IMR-90 (cell line): ENCODE results near the gene DHFR. TPM values are rescaled to one million over a fixed set of nuclear protein-coding genes. Genes with fewer than 3 reads are reported as not detected.

ENCODE experiments used
- ATAC-seq: fragments of 200-7000 bp; cut with Tn5 transposase; 2 replicates; pipeline ENCODE4 v1.9.1; 2020; ENCODE audit warnings: low read depth, mild to moderate bottlenecking, moderate library complexity
- BruUV-seq: library from RNA; stranded (reverse); fragments of 400-500 nt; replicated peaks from 2 replicates; lab custom pipeline; 2021; lab: Mats Ljungman, UMichigan
- CTCF ChIA-PET: fragments of 300-600 bp; formaldehyde crosslinking; extraction: SDS; loops from one replicate; lab custom pipeline; 2021; ENCODE audit warnings: antibody characterized with exemption; lab: Yijun Ruan, JAX
- POLR2A ChIA-PET: fragments of 300-600 bp; sonication (Branson Sonifier 250); formaldehyde crosslinking; loops from one replicate; lab custom pipeline; 2022; ENCODE audit warnings: antibody characterized with exemption; ENCODE audit not compliant: unreplicated experiment; lab: Charles Lee
- DNase-seq: peaks from one replicate; pipeline ENCODE4 v3.0.0; 2013
- H2AFZ ChIP-seq: replicated peaks from 2 replicates; pipeline ENCODE3; 2013; ENCODE audit warnings: low read length, mild to moderate bottlenecking; ENCODE audit not compliant: poor library complexity
- H2AK5ac ChIP-seq: 2 replicates; pipeline ENCODE4 v1.6.1; 2013; ENCODE audit warnings: low read depth, low read length, inconsistent platforms
- H2AK9ac ChIP-seq: replicated peaks from 2 replicates; pipeline ENCODE3; 2013; ENCODE audit warnings: mild to moderate bottlenecking, low read depth, low read length, moderate library complexity; ENCODE audit not compliant: poor library complexity
- H2BK120ac ChIP-seq: 2 replicates; pipeline ENCODE4 v1.6.1; 2013; ENCODE audit warnings: low read depth, low read length, inconsistent platforms
- H2BK15ac ChIP-seq: 3 replicates; pipeline ENCODE4 v1.6.1; 2013; ENCODE audit warnings: low read depth, low read length, inconsistent platforms
- H2BK20ac ChIP-seq: 2 replicates; pipeline ENCODE4 v1.6.1; 2013; ENCODE audit warnings: low read depth, mild to moderate bottlenecking, inconsistent platforms, low read length, moderate library complexity
- H2BK5ac ChIP-seq: 2 replicates; pipeline ENCODE4 v1.6.1; 2013; ENCODE audit warnings: mild to moderate bottlenecking, low read depth, low read length, inconsistent platforms; ENCODE audit not compliant: poor library complexity, severe bottlenecking
- H3K14ac ChIP-seq: replicated peaks from 2 replicates; pipeline ENCODE4 v1.6.1; 2013; ENCODE audit warnings: low read depth, low read length, inconsistent platforms
- H3K18ac ChIP-seq: 2 replicates; pipeline ENCODE4 v1.6.1; 2013; ENCODE audit warnings: low read depth, low read length, control low read depth
- H3K23ac ChIP-seq: 2 replicates; pipeline ENCODE4 v1.6.1; 2013; ENCODE audit warnings: low read depth, low read length, inconsistent platforms
- H3K27ac ChIP-seq: 2 replicates; pipeline ENCODE4 v1.5.1; 2013; ENCODE audit warnings: mild to moderate bottlenecking, control low read depth, low read length; ENCODE audit not compliant: insufficient read depth
- H3K27me3 ChIP-seq: 2 replicates; pipeline ENCODE4 v1.6.1; 2013; ENCODE audit warnings: low read length; ENCODE audit not compliant: control insufficient read depth, insufficient read depth
- H3K36me3 ChIP-seq: 2 replicates; pipeline ENCODE4 v1.6.1; 2013; ENCODE audit warnings: low read length, mixed read lengths; ENCODE audit not compliant: control insufficient read depth, insufficient read depth
- H3K4ac ChIP-seq: 2 replicates; pipeline ENCODE4 v1.6.1; 2013; ENCODE audit warnings: low read depth, low read length, inconsistent platforms
- H3K4me1 ChIP-seq: 2 replicates; pipeline ENCODE4 v1.6.1; 2013; ENCODE audit warnings: low read length, mixed read lengths; ENCODE audit not compliant: control insufficient read depth, insufficient read depth
- H3K4me2 ChIP-seq: 2 replicates; pipeline ENCODE4 v1.6.1; 2013; ENCODE audit warnings: low read depth, mild to moderate bottlenecking, control low read depth, low read length, moderate library complexity
- H3K4me3 ChIP-seq: 2 replicates; pipeline ENCODE4 v1.5.1; 2013; ENCODE audit warnings: low read depth, mild to moderate bottlenecking, control low read depth, low read length, moderate library complexity; ENCODE audit not compliant: insufficient read depth
- H3K56ac ChIP-seq: 2 replicates; pipeline ENCODE4 v1.6.1; 2013; ENCODE audit warnings: low read length, inconsistent platforms; ENCODE audit not compliant: insufficient read depth; ENCODE audit errors: extremely low read depth
- H3K79me1 ChIP-seq, 2 experiments: 2 replicates each; pipeline ENCODE4 v1.6.1; 2013; ENCODE audit warnings: low read length in 2 of 2, inconsistent platforms in 1 of 2, low read depth in 1 of 2
- H3K9ac ChIP-seq: 2 replicates; pipeline ENCODE4 v1.6.1; 2013; ENCODE audit warnings: low read depth, low read length, control low read depth
- H3K9me1 ChIP-seq: 2 replicates; pipeline ENCODE4 v1.6.1; 2013; ENCODE audit warnings: low read length, inconsistent platforms; ENCODE audit not compliant: insufficient read depth
- H3K9me3 ChIP-seq: 2 replicates; pipeline ENCODE4 v1.6.1; 2013; ENCODE audit warnings: low read length; ENCODE audit not compliant: control insufficient read depth, insufficient read depth
- H4K20me1 ChIP-seq: 2 replicates; pipeline ENCODE4 v1.6.1; 2013; ENCODE audit warnings: low read length, inconsistent platforms; ENCODE audit not compliant: insufficient read depth
- H4K5ac ChIP-seq: 2 replicates; pipeline ENCODE4 v1.6.1; 2013; ENCODE audit warnings: mild to moderate bottlenecking, low read depth, low read length, control low read depth
- H4K8ac ChIP-seq, 2 experiments: 2 replicates each; pipeline ENCODE4 v1.6.1; 2013; ENCODE audit warnings: low read depth in 2 of 2, low read length in 2 of 2, control low read depth in 1 of 2, inconsistent platforms in 1 of 2
- H4K91ac ChIP-seq: 2 replicates; pipeline ENCODE4 v1.6.1; 2013; ENCODE audit warnings: low read depth, low read length, inconsistent platforms; ENCODE audit not compliant: insufficient read depth
- BHLHE40 ChIP-seq: fragments of 150-350 bp; IDR thresholded peaks from 2 replicates; pipeline ENCODE4 v1.6.1; 2016; ENCODE audit warnings: mild to moderate bottlenecking, low read depth, low read length
- CEBPB ChIP-seq: IDR thresholded peaks from 2 replicates; pipeline ENCODE4 v1.6.1; 2012; ENCODE audit warnings: low read depth, low read length, improper control_type of control experiment
- CHD1 ChIP-seq: IDR thresholded peaks from 2 replicates; pipeline ENCODE4 v1.6.1; 2012; ENCODE audit warnings: low read depth, low read length, improper control_type of control experiment
- CTCF ChIP-seq: conservative IDR thresholded peaks from 2 replicates; pipeline ENCODE4 v1.5.1; 2012; ENCODE audit warnings: mild to moderate bottlenecking, low read depth, low read length, improper control_type of control experiment
- ELK1 ChIP-seq: fragments of 150-350 bp; IDR thresholded peaks from 2 replicates; pipeline ENCODE4 v1.6.1; 2016; ENCODE audit warnings: low read depth, mild to moderate bottlenecking, low read length, moderate library complexity, borderline replicate concordance
- FOS ChIP-seq: fragments of 150-350 bp; IDR thresholded peaks from 2 replicates; pipeline ENCODE4 v1.6.1; 2016; ENCODE audit warnings: low read depth, low read length
- MAFK ChIP-seq: IDR thresholded peaks from 2 replicates; pipeline ENCODE4 v1.6.1; 2012; ENCODE audit warnings: low read depth, low read length, improper control_type of control experiment
- MAZ ChIP-seq: IDR thresholded peaks from 2 replicates; pipeline ENCODE4 v1.6.1; 2012; ENCODE audit warnings: low read depth, mild to moderate bottlenecking, low read length, improper control_type of control experiment, moderate library complexity, borderline replicate concordance
- MXI1 ChIP-seq: IDR thresholded peaks from 2 replicates; pipeline ENCODE4 v1.6.1; 2012; ENCODE audit warnings: low read depth, mild to moderate bottlenecking, low read length, moderate library complexity, borderline replicate concordance
- NFE2L2 ChIP-seq: fragments of 150-350 bp; IDR thresholded peaks from 2 replicates; pipeline ENCODE4 v1.6.1; 2016; ENCODE audit warnings: low read depth, mild to moderate bottlenecking, low read length
- POLR2A ChIP-seq: IDR thresholded peaks from 2 replicates; pipeline ENCODE4 v1.6.1; 2012; ENCODE audit warnings: mild to moderate bottlenecking, low read depth, low read length
- RAD21 ChIP-seq: IDR thresholded peaks from 2 replicates; pipeline ENCODE4 v1.6.1; 2012; ENCODE audit warnings: low read length, improper control_type of control experiment
- RCOR1 ChIP-seq: IDR thresholded peaks from 2 replicates; pipeline ENCODE4 v1.6.1; 2012; ENCODE audit warnings: mild to moderate bottlenecking, low read length, improper control_type of control experiment; ENCODE audit not compliant: insufficient replicate concordance
- RFX5 ChIP-seq: IDR thresholded peaks from 2 replicates; pipeline ENCODE4 v1.8.0; 2012; ENCODE audit warnings: low read depth, mild to moderate bottlenecking, low read length, moderate library complexity
- SMC3 ChIP-seq: fragments of 150-350 bp; IDR thresholded peaks from 2 replicates; pipeline ENCODE4 v1.6.1; 2016; ENCODE audit warnings: low read depth, mild to moderate bottlenecking, antibody characterized with exemption, low read length, moderate library complexity
- USF2 ChIP-seq: fragments of 150-350 bp; IDR thresholded peaks from 2 replicates; pipeline ENCODE4 v1.6.1; 2017; ENCODE audit warnings: mild to moderate bottlenecking, antibody characterized with exemption, low read length, low read depth
- WGBS, 2 experiments: methylation state at CpG; one replicate each; pipeline versions ENCODE4 v1.1.5 to v1.1.7; 2013; ENCODE audit warnings: missing lambda C conversion rate in 2 of 2; ENCODE audit not compliant: insufficient read length in 1 of 2; ENCODE audit errors: extremely low coverage in 2 of 2; 5-methylcytosine and 5-hydroxymethylcytosine counted together
- dilution Hi-C: fragments of 300-500 bp; cut with HindIII; formaldehyde crosslinking; loops from one replicate; pipeline ENCODE4 v1.14.3; 2018; ENCODE audit warnings: low sequenced_read_pairs; ENCODE audit not compliant: unreplicated experiment
- in situ Hi-C: fragments of 300-500 bp; cut with MboI; formaldehyde crosslinking; loops from 3 replicates; pipeline ENCODE4 v1.14.3; 2019; ENCODE audit warnings: low sequenced_read_pairs, inconsistent platforms, mixed read lengths
- intact Hi-C: fragments of 100-400 bp; cut with micrococcal nuclease; formaldehyde crosslinking; loops from 2 replicates; pipeline ENCODE4 v1.10.0; 2022
- polyA plus RNA-seq, 3 experiments: library from polyadenylated mRNA; depleted of rRNA; stranded (reverse); fragments of >200 nt; gene quantifications; 2 replicates each; pipeline ENCODE4 v1.2.3, GENCODE V29; 2012; ENCODE audit warnings: low replicate concordance in 1 of 3
- total RNA-seq: library from RNA; depleted of rRNA; stranded (reverse); fragments of >200 nt; gene quantifications from 2 replicates; pipeline ENCODE4 v1.2.3, GENCODE V29; 2012

The DHFR gene
- total and polyA plus RNA-seq, 2 of the 4 experiments (the other 2 are of a cell fraction), result 20.6 to 29.4 TPM

- Histone ChIP-seq H2AK9ac (no peak overlapping the region), H3K27me3 (no peaks in the 10 kb centered on the region), H4K5ac (no peak overlapping the region), H3K4ac (no peak overlapping the region), H3K9me1 (no peaks in the 10 kb centered on the region), H3K56ac (no peak overlapping the region), H3K9ac (no peak overlapping the region), H2BK15ac (no peak overlapping the region), H3K36me3 (no peaks in the 10 kb centered on the region), H4K20me1 (no peaks in the 10 kb centered on the region), H4K91ac (no peak overlapping the region), H3K27ac (no peak overlapping the region), H3K4me2 (no peak overlapping the region), H3K4me3 (no peak overlapping the region), H3K9me3 (no peaks in the 10 kb centered on the region), H2AK5ac (no peak overlapping the region), H3K18ac (no peak overlapping the region), H2BK5ac (no peak overlapping the region), H2AFZ (no peak overlapping the region), H3K23ac (no peak overlapping the region), H2BK120ac (no peak overlapping the region), H3K4me1 (no peaks in the 10 kb centered on the region), H2BK20ac (no peak overlapping the region), H3K14ac (no peak overlapping the region), H3K79me1 (no peaks in the 10 kb centered on the region), H4K8ac (no peak overlapping the region)
- CTCF ChIA-PET, result interaction anchor here (0.7 kb wide), 1 partner anchor 50 kb away, joined by 4 read pairs; no protein-coding TSS in a partner anchor
- intact Hi-C loops, result no loop called here
- dilution Hi-C loops, result no loop called here
- no TSS peak for BruUV-seq
- DNase-seq, result no peak
- POLR2A ChIA-PET, result no interaction called here
- in situ Hi-C loops, result no loop called here
- TF ChIP-seq NFE2L2 (no peak), FOS (no peak), MXI1 (no peak), SMC3 (no peak), POLR2A (no peak), MAFK (no peak), USF2 (no peak), BHLHE40 (no peak), ELK1 (no peak), CTCF (no peak), CHD1 (no peak), CEBPB (no peak), MAZ (no peak), RAD21 (no peak), RFX5 (no peak), RCOR1 (no peak)
- 40% methylated on average over 1 of the region's 2 CpGs; no CpG with 5 or more reads in 1 of the 2 experiments for WGBS, 2 experiments
- ATAC-seq, result no peak
Observed at GRCh38 chr5:80594810-80595209, 60.0 kb downstream of the DHFR start.
